HT-29 (cell line): Measurements from ENCODE around the gene ZMAT5. TPM values are rescaled to one million over a fixed set of nuclear protein-coding genes. Genes with fewer than 3 reads are reported as not detected.

Experiments
- DNase-seq: peaks from one replicate; pipeline ENCODE4 v3.0.0-alpha.2; 2015; ENCODE audit warnings: low spot score
- total RNA-seq: library from RNA; depleted of rRNA; stranded (reverse); fragments of >200 nt; shearing (Covaris generic); gene quantifications from 2 replicates; pipeline ENCODE4 v1.2.3, GENCODE V29; 2014

The ZMAT5 gene
- total RNA-seq, 1 experiment from 2014 or later: 30.0 TPM

GRCh38 chr22:29710193-29710592 is 56.6 kb downstream of the ZMAT5 start:
- no peak for DNase-seq

GRCh38 chr22:29707471-29707870 is 59.3 kb downstream of the ZMAT5 start:
- DNase-seq: no peak

GRCh38 chr22:29707010-29707409 is 59.8 kb downstream of the ZMAT5 start:
- no peak for DNase-seq

- DNase-seq: no peak
Measured at GRCh38 chr22:29706486-29706885, 60.3 kb downstream of the ZMAT5 start.

GRCh38 chr22:29705651-29706050 is 61.2 kb downstream of the ZMAT5 start:
- DNase-seq: no peak

GRCh38 chr22:29704528-29705285 is 62.1 kb downstream of the ZMAT5 start:
- peak; percentile 68 for DNase-seq

- no peak for DNase-seq
Measured at GRCh38 chr22:29703569-29704195, 63.1 kb downstream of the ZMAT5 start.

GRCh38 chr22:29702931-29703501 is 63.8 kb downstream of the ZMAT5 start:
- DNase-seq: no peak

- DNase-seq: peak; percentile 51
Measured at GRCh38 chr22:29702000-29702930, 64.5 kb downstream of the ZMAT5 start.

- peak; percentile 84 for DNase-seq
Measured at GRCh38 chr22:29701155-29701999, 65.4 kb downstream of the ZMAT5 start.

- no peak for DNase-seq
Measured at GRCh38 chr22:29700900-29701154, 66.0 kb downstream of the ZMAT5 start.

- no peak for DNase-seq
Measured at GRCh38 chr22:29700206-29700899, 66.5 kb downstream of the ZMAT5 start.

GRCh38 chr22:29697853-29698598 is 68.8 kb downstream of the ZMAT5 start:
- DNase-seq: no peak

- DNase-seq: no peak
Measured at GRCh38 chr22:29695129-29695926, 71.5 kb downstream of the ZMAT5 start.

- no peak for DNase-seq
Measured at GRCh38 chr22:29693671-29694070, 73.1 kb downstream of the ZMAT5 start.

- DNase-seq: no peak
Measured at GRCh38 chr22:29693161-29693560, 73.6 kb downstream of the ZMAT5 start.

GRCh38 chr22:29692327-29692640 is 74.5 kb downstream of the ZMAT5 start:
- no peak for DNase-seq

GRCh38 chr22:29691636-29692326 is 75.0 kb downstream of the ZMAT5 start:
- DNase-seq: no peak

- DNase-seq: no peak
Measured at GRCh38 chr22:29690476-29690875, 76.3 kb downstream of the ZMAT5 start.
